Activated CD8-positive, alpha-beta memory T cell treated with anti-CD3 and anti-CD28 coated beads for 24 hours (primary cell): ENCODE data around the gene INF2.

Source experiments
- DNase-seq: peaks from one replicate; pipeline ENCODE4 v3.0.0-alpha.2; 2020

The INF2 gene

GRCh38 chr14:104706733-104707607, 17.6 kb downstream of the INF2 start:
- no peak for DNase-seq

DNA sequence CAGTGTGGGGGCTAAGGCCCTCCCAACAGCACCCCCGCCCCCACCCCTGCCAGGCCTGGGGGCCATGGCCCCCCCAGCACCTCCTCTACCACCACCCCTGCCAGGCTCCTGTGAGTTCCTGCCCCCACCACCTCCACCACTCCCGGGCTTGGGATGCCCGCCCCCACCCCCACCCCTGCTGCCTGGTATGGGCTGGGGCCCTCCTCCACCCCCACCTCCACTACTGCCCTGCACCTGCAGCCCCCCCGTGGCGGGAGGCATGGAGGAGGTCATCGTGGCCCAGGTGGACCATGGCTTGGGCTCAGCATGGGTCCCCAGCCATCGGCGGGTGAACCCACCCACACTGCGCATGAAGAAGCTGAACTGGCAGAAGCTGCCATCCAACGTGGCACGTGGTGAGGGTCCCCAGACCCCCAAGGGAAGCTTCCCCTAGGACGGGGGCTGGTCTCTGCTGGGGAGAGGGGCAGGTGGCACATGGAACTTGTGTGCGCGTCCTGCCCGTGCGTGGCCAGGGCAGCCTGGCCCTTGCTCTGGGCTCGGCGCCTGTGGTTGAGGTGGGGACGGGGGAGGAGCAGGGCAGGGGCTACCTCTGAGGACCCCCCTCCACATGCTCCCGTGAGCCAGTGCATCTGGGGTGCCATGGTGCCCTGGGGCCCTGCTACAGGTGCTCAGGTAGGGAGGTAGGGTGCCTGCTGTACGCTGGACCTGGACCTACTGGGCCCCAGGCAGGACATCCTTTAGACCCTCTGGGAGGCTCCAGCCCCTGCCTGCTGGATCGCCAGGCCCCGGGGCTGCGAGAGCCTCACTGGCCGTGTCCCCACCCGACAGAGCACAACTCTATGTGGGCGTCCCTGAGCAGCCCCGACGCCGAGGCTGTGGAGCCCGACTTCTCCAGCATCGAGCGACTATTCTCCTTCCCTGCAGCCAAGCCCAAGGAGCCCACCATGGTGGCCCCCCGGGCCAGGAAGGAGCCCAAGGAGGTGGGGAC, 18.5 kb downstream of the INF2 start:
- DNase-seq, result no peak

DNA sequence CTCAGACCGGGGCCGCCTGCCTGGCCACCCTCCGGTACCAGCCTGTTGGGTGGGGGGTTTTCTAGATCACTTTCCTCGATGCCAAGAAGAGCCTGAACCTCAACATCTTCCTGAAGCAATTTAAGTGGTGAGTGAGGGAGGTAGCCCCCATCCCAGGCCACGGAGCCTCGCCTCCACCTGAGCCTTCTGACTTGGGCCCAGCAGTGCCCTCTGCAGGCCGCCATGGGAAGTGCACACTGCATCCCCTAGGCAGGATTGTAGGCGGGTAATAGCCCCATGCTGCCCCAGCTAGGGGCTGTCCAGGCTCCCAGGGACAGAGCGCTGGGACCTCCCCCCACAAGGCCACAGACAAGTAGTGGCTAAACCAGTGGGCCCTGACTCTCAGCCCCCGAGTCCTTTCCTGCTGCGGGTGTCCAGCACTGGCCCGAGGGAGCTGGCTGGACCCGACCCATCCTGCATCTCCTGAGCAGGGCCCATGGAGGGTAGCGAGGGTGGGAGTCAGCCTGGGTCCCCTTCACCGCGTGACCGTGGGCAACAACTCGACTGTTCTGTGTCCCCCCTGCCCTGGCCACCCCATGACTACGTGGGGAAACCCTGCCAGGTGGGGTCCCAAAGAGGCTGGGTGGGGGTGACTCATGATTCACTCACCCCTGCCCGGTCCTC, 19.3 kb downstream of the INF2 start:
- DNase-seq, result peak; percentile 90

GRCh38 chr14:104709387-104710039, 20.1 kb downstream of the INF2 start:
- no peak for DNase-seq

DNA sequence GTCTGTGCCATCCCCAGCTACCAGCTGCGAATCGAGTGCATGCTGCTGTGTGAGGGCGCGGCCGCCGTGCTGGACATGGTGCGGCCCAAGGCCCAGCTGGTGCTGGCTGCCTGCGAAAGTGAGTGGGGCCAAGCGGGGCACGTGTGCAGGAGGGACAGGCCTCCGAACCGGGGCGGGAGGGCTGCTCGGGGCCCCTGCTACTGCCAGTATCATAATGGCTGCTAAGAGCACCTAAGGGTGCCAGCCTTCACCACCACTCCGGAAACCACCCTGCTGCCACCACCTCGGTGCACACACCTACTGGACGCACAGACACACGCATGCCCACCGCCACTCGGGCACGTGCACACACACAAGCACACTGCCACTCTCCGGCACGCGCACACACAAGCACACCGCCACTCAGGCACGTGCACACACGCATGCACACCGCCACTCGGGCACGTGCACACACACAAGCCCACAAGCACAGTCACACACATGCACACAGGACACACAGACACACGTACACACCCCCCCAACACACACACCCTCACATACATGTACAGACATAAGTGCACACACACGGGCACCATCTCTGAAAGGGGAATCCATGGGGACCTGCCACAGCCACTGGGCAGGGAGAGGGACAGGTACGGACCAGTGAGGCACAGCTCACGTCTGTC, 20.8 kb downstream of the INF2 start:
- DNase-seq, result no peak

DNA sequence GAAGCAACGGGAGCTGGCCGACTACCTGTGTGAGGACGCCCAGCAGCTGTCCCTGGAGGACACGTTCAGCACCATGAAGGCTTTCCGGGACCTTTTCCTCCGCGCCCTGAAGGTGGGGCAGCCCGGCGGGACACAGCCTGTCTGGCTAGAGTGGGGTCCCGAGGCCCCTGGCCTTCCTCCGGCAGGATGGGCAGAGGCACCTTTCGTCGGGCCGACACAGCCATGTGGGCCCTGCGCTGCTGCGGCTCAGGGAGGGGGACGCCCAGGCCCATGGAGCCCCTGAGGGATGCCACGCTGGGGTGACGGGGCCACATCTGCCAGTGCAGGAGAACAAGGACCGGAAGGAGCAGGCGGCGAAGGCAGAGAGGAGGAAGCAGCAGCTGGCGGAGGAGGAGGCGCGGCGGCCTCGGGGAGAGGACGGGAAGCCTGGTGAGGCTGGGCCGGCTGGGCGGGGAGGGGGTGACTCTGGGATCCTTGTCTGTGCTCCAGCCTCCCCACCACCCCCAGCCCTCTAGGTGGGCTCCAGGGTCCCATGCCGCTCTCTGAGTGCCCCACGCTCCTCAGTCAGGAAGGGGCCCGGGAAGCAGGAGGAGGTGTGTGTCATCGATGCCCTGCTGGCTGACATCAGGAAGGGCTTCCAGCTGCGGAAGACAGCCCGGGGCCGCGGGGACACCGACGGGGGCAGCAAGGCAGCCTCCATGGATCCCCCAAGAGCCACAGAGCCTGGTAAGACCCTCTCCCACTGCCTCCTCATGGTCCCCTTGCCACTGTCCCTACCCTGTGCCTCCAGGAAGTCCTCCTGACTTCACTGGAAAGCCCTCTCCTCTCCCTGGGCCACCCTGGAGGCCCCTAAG, 23.7 kb downstream of the INF2 start:
- DNase-seq, result no peak

GRCh38 chr14:104714066-104714465, 24.6 kb downstream of the INF2 start:
- DNase-seq, result no peak

DNA sequence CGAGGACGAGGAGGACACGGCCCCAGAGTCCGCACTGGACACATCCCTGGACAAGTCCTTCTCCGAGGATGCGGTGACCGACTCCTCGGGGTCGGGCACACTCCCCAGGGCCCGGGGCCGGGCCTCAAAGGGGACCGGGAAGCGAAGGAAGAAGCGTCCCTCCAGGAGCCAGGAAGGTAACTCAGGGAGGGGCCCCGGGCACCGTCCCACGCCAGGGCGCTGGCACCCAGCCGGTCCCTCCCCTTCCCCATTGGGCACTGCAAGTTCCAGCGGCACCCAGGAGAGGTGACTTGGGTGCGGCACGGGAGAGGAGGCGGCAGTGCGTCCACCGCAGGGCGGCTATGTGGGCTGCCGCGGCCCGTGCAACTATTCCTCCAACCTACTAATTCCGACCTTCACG, 25.3 kb downstream of the INF2 start:
- DNase-seq, result no peak

DNA sequence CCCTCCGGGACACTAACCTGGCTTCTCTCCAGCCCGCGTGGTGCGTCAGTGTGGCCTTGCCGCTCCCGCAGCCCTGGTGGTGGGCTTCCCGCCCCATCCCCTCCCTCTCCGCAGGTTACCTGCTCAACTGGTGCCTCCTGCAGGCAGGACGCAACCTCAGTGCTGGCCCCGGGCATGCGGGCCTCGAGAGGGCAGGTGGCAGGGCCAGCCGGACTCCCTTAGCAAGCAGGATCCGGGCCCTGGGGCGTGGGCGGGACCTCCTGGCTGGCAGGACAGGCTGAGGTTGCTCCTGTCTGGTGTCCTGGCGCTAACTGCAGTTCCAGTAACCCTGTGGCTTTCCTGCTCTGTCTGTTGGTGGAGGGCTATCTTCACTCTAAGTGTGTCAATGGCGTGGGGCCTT, 26.0 kb downstream of the INF2 start:
- DNase-seq, result no peak

- DNase-seq, result no peak
Observed at GRCh38 chr14:104715871-104716270, 26.5 kb downstream of the INF2 start.

- DNase-seq, result no peak
Observed at GRCh38 chr14:104717137-104717536, 27.7 kb downstream of the INF2 start.

DNA sequence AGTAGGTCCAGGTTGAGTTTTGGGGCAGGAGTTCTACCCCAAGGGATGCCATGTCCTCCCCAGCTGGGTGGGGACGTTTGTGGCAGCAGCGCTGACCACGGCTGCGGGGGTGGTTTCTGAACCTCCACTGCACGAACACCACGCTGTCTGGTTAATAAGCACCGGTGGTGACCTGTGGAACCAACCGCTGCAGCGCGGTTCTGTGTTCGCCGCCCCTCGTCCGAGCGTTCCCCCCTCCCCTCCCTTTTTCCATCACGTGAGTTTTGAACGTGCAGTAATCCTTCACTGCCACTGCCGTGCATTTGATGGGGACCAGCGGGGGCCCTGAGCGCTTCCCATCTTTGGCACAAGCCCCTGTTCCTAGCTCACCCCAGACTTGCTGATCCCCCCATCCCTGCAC, 28.2 kb downstream of the INF2 start:
- no peak for DNase-seq

DNA sequence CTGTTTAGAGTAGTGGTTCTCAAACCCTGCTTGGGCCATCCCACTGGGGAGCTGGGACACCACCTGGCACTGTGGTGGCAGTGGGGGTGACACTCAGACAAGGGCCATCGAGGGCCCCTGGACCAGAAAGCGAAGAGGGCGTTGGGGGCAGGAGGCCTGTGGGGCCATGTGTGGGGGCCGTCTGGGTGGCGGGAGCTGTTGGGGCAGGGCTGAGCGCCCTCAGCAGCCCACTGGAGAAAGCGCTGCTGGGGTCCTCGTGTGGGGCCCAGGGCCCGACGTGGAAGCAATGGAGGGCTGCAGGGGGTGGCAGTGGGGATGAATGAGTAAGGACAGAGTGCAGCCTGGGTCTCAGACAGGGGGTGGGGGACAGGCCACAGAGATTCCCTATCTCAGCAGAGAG, 28.7 kb downstream of the INF2 start:
- no peak for DNase-seq

- DNase-seq, result no peak
Observed at GRCh38 chr14:104718871-104719270, 29.5 kb downstream of the INF2 start.

DNA sequence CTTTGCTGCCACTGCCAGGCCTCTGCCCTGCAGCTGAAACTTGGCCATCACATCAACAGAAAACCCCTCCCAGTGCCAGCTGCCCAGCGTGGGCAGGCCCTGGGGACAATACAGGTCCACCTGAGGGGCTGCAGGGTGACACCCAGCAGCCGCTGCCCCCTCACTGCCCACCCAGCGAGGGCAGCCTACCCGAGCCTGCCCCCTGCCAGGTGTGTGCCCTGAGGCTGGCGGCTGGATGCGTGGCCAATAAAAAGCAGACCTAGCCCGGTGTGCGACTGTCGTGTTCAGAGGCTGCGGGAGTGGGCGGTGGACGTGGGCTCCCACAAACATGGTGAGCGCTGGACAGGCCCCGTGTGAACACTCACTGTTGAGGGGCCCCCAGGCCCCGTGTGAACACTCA, 29.9 kb downstream of the INF2 start:
- DNase-seq, result no peak

- DNase-seq, result no peak
Observed at GRCh38 chr14:104721505-104722431, 32.4 kb downstream of the INF2 start.

- no peak for DNase-seq
Observed at GRCh38 chr14:104722938-104723650, 33.7 kb downstream of the INF2 start.

DNA sequence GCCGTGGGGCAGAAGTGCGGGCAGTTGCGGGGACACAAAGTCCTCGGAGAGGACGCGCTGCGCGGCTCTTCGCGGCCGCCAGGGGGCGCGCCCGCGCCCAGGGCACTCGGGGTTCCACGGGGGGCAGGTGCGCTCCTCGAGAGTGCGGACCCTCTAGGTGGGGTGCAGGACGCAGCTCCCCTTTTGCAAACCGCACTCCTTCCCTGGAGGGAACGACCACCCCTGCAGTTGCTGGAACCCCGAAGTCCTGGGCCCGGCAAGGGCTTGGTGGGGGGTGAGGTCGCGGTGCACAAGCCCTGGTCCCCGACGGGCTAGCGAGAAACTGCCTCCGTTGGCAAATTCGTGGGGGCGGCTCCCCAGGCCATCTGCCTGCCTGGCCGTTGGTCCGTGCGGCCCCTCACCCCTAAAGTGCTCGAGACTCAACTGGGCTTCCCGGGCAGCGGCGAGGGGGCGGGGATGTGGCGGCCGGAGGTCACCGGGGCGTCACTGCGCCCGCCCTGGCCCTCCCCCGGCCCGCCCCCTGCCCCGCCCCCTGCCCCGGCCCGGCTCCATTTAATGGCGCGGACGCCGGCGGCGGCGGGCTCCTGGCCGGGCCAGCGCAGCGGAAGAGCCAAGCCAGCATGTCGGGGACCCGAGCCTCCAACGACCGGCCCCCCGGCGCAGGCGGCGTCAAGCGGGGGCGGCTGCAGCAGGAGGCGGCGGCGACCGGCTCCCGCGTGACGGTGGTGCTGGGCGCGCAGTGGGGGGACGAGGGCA, 34.4 kb downstream of the INF2 start, which contains the start of gene ADSS1:
ADSS1 (plus strand) TSS at position 579 of the 756 bp plus-strand sequence; CDS start at position 621, 42 bp downstream.
- peak; percentile 89 for DNase-seq
